GM12878 (cell line): Measurements from ENCODE around the gene KRR1. TPM values are rescaled to one million over a fixed set of nuclear protein-coding genes. Genes with fewer than 3 reads are reported as not detected.

Experiments used
- ASH2L ChIP-seq: fragments of 300-600, 200-600 bp; sonication (generic); IDR thresholded peaks from 2 replicates; pipeline ENCODE4 v1.6.1; 2017; ENCODE audit warnings: low read depth, mild to moderate bottlenecking, borderline replicate concordance
- CBFB ChIP-seq: IDR thresholded peaks from 2 replicates; pipeline ENCODE4 v1.6.1; 2016; ENCODE audit warnings: antibody characterized with exemption, low read depth
- FOS ChIP-seq: IDR thresholded peaks from 3 replicates; pipeline ENCODE4 v1.6.1; 2011; ENCODE audit warnings: borderline replicate concordance; ENCODE audit not compliant: insufficient read length; ENCODE audit errors: extremely low read depth
- IRF4 ChIP-seq: IDR thresholded peaks from 2 replicates; pipeline ENCODE4 v1.6.1; 2011; ENCODE audit warnings: low read depth, low read length
- MYC ChIP-seq: IDR thresholded peaks from 2 replicates; pipeline ENCODE4 v1.6.1; 2011; ENCODE audit warnings: mild to moderate bottlenecking, low read length, moderate library complexity, inconsistent platforms; ENCODE audit not compliant: insufficient read depth, insufficient replicate concordance, insufficient read length, severe bottlenecking
- NR2C1 ChIP-seq: fragments of 450-650 bp; IDR thresholded peaks from 2 replicates; pipeline ENCODE4 v1.6.1; 2017; ENCODE audit warnings: antibody characterized with exemption, mild to moderate bottlenecking, moderate library complexity
- POLR2A ChIP-seq: IDR thresholded peaks from 2 replicates; pipeline ENCODE4 v1.6.1; 2011; ENCODE audit warnings: low read depth, mild to moderate bottlenecking, low read length
- RUNX3 ChIP-seq: IDR thresholded peaks from 2 replicates; pipeline ENCODE4 v1.6.1; 2012; ENCODE audit warnings: low read length, inconsistent platforms
- SMAD5 ChIP-seq: IDR thresholded peaks from 2 replicates; pipeline ENCODE4 v1.6.1; 2016; ENCODE audit warnings: antibody characterized with exemption, low read depth
- SMC3 ChIP-seq: IDR thresholded peaks from 2 replicates; pipeline ENCODE4 v1.6.1; 2011; ENCODE audit warnings: low read length, improper control_type of control experiment, borderline replicate concordance
- SREBF1 ChIP-seq: IDR thresholded peaks from 2 replicates; pipeline ENCODE4 v1.6.1; 2012; ENCODE audit warnings: mild to moderate bottlenecking, low read length
- STAT1 ChIP-seq: fragments of 450-650 bp; conservative IDR thresholded peaks from 2 replicates; pipeline ENCODE4 v1.6.1; 2014; ENCODE audit warnings: antibody characterized with exemption, mild to moderate bottlenecking
- TAF1 ChIP-seq: IDR thresholded peaks from 2 replicates; pipeline ENCODE4 v1.6.1; 2011; ENCODE audit warnings: mild to moderate bottlenecking, low read depth, low read length, borderline replicate concordance
- TCF7 ChIP-seq: IDR thresholded peaks from 2 replicates; pipeline ENCODE4 v1.6.1; 2014; ENCODE audit warnings: antibody characterized with exemption, borderline replicate concordance
- YBX1 ChIP-seq: fragments of 450-650 bp; IDR thresholded peaks from 2 replicates; pipeline ENCODE4 v1.6.1; 2016; ENCODE audit warnings: antibody characterized with exemption
- polyA plus RNA-seq, 11 experiments: library from polyadenylated mRNA; depleted of rRNA in 4 of 11; unstranded in 6 of 11; stranded (reverse) in 5 of 11; fragments of >200 nt; fragmentation: Nextera tagmentation in 4 of 11; fragmentation: Illumina TruSeq in 1 of 11; extraction: Ambion mirVana in 4 of 11; extraction: Trizol in 1 of 11; gene quantifications; 1 replicate in 1 of 11; 2 replicates in 10 of 11; pipeline versions ENCODE4 v1.2.1 to v1.2.3, GENCODE V29; 2011 to 2016; ENCODE audit warnings: inconsistent platforms in 2 of 11, missing spikeins in 2 of 11, low read depth in 1 of 11
- total RNA-seq, 4 experiments: library from RNA; depleted of rRNA in 3 of 4; stranded (reverse); fragments of >200 nt in 3 of 4; fragmentation: Illumina TruSeq in 1 of 4; extraction: Trizol in 1 of 4; gene quantifications; 2 replicates each; pipeline versions ENCODE4 v1.2.1 to v1.2.3, GENCODE V29; 2013 to 2021
- TF ChIP-seq, protein P1 (sequence below): fragments of 450-650 bp; IDR thresholded peaks from 2 replicates; pipeline ENCODE4 v1.6.1; 2017; ENCODE audit warnings: low read depth, mild to moderate bottlenecking, moderate library complexity
- TF ChIP-seq, protein P2 (sequence below): IDR thresholded peaks from 2 replicates; pipeline ENCODE4 v1.6.1; 2012; ENCODE audit warnings: mild to moderate bottlenecking, low read depth, low read length
- TF ChIP-seq, protein P3 (sequence below): fragments of 450-650 bp; formaldehyde crosslinking; IDR thresholded peaks from 2 replicates; pipeline ENCODE4 v1.5.0; 2022; ENCODE audit warnings: mild to moderate bottlenecking, missing genetic modification characterization

The KRR1 gene
- total and polyA plus RNA-seq, 10 of the 15 experiments (the other 5 are each of a cell fraction or from before 2014, with no cell fraction given), result 29.6 to 103 (median 75.3) TPM

DNA sequence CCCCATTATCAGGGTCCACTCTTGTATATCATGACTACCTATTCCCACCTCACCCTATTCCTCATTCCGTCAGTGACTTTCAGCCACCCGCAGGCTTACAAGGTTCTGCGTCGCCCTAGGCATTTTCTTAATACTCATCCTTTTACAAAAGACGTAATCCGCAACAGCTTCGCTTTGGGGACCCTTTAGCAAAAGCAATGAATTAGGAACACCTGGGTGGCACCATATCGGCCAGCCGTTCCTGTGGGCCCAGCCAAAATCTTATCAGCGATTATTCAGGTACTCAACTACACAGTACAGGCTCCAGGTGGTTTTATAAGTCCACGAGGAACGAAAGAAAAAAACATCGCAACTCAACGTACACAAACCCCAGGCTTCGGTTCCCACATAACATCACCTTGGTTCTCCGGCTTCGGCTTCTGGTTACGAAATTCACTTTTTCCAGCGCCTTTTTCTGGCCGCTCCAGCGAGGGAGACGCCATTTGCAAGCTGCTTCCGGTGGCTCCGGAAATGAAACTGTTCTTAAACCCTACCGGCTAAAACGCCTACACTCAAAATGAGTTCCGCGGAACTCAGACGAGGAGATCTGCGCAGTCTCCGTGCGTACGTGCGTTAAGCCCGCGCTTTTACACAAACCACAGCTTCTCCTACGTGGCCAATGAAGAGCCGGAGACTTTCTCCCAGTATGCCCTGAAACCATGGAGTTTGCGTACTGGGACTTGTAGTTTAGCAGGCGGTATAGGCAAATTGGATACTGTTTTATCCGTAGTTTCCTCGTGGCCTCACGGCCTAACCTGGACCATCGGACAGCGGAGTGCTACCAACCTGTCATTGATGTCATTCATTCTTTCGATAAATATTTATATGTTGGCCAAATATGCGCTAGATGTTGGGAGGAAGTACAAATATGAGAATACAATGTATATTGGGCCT, at the start of gene KRR1 (continued):
- TF ChIP-seq IRF4 (peak; percentile 89), FOS (no peak), STAT1 (0 out of 2 replicates have a peak, but pooled peaks have one; percentile 57), SMC3 (peak; percentile 9; the same call in 1 of the 2 replicates), YBX1 (no peak), POLR2A (peak; percentile 77), CBFB (peak; percentile 71; the same call in 1 of the 2 replicates), RUNX3 (peak; percentile 97), NR2C1 (peak; percentile 98), TAF1 (peak; percentile 98), TCF7 (peak; percentile 56; the same call in 1 of the 2 replicates), SMAD5 (peak; percentile 86), SREBF1 (peak; percentile 59; the same call in 1 of the 2 replicates), MYC (no peak), ASH2L (0 out of 2 replicates have a peak, but pooled peaks have one; percentile 44)
- TF ChIP-seq, protein P1, sequence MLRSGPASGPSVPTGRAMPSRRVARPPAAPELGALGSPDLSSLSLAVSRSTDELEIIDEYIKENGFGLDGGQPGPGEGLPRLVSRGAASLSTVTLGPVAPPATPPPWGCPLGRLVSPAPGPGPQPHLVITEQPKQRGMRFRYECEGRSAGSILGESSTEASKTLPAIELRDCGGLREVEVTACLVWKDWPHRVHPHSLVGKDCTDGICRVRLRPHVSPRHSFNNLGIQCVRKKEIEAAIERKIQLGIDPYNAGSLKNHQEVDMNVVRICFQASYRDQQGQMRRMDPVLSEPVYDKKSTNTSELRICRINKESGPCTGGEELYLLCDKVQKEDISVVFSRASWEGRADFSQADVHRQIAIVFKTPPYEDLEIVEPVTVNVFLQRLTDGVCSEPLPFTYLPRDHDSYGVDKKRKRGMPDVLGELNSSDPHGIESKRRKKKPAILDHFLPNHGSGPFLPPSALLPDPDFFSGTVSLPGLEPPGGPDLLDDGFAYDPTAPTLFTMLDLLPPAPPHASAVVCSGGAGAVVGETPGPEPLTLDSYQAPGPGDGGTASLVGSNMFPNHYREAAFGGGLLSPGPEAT, result peak; percentile 100
- TF ChIP-seq, protein P2, sequence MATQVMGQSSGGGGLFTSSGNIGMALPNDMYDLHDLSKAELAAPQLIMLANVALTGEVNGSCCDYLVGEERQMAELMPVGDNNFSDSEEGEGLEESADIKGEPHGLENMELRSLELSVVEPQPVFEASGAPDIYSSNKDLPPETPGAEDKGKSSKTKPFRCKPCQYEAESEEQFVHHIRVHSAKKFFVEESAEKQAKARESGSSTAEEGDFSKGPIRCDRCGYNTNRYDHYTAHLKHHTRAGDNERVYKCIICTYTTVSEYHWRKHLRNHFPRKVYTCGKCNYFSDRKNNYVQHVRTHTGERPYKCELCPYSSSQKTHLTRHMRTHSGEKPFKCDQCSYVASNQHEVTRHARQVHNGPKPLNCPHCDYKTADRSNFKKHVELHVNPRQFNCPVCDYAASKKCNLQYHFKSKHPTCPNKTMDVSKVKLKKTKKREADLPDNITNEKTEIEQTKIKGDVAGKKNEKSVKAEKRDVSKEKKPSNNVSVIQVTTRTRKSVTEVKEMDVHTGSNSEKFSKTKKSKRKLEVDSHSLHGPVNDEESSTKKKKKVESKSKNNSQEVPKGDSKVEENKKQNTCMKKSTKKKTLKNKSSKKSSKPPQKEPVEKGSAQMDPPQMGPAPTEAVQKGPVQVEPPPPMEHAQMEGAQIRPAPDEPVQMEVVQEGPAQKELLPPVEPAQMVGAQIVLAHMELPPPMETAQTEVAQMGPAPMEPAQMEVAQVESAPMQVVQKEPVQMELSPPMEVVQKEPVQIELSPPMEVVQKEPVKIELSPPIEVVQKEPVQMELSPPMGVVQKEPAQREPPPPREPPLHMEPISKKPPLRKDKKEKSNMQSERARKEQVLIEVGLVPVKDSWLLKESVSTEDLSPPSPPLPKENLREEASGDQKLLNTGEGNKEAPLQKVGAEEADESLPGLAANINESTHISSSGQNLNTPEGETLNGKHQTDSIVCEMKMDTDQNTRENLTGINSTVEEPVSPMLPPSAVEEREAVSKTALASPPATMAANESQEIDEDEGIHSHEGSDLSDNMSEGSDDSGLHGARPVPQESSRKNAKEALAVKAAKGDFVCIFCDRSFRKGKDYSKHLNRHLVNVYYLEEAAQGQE, result peak; percentile 49; the same call in 1 of the 2 replicates
- TF ChIP-seq, protein P3, sequence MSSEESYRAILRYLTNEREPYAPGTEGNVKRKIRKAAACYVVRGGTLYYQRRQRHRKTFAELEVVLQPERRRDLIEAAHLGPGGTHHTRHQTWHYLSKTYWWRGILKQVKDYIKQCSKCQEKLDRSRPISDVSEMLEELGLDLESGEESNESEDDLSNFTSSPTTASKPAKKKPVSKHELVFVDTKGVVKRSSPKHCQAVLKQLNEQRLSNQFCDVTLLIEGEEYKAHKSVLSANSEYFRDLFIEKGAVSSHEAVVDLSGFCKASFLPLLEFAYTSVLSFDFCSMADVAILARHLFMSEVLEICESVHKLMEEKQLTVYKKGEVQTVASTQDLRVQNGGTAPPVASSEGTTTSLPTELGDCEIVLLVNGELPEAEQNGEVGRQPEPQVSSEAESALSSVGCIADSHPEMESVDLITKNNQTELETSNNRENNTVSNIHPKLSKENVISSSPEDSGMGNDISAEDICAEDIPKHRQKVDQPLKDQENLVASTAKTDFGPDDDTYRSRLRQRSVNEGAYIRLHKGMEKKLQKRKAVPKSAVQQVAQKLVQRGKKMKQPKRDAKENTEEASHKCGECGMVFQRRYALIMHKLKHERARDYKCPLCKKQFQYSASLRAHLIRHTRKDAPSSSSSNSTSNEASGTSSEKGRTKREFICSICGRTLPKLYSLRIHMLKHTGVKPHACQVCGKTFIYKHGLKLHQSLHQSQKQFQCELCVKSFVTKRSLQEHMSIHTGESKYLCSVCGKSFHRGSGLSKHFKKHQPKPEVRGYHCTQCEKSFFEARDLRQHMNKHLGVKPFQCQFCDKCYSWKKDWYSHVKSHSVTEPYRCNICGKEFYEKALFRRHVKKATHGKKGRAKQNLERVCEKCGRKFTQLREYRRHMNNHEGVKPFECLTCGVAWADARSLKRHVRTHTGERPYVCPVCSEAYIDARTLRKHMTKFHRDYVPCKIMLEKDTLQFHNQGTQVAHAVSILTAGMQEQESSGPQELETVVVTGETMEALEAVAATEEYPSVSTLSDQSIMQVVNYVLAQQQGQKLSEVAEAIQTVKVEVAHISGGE (CRISPR knock-in tag), result peak; percentile 89
